ENCODE measurements around the gene CCDC107. TPM values are rescaled to one million over a fixed set of nuclear protein-coding genes. Genes with fewer than 3 reads are reported as not detected.

The CCDC107 gene
- total and polyA plus RNA-seq, 9 of the 15 experiments (the other 6 are each of a cell fraction or from before 2014, with no cell fraction given) = 0.35 to 11.3 (median 6.9) TPM; not detected in 1

GRCh38 chr9:35661756-35662350 lies 3.8 kb downstream of the CCDC107 start:
- Histone ChIP-seq H3K27ac (ENCODE audit: extremely low read depth, low read depth, low read length) (peak overlapping the region; percentile 30; the same call in 1 of the 3 replicates), H3K4me2 (ENCODE audit: insufficient read depth, low read length) (no peak overlapping the region), H3K9me3 (replicated peaks; ENCODE audit: control insufficient read depth, insufficient read depth, low read depth, low read length) (no peaks in the 10 kb centered on the region), H3K36me3 (ENCODE audit: control insufficient read depth, insufficient read depth, low read length) (peaks cover 36% of the 10 kb centered on the region; the same call in 2 of the 3 replicates), H2AFZ (ENCODE audit: low read depth, low read length) (no peak overlapping the region), H3K79me2 (ENCODE audit: control insufficient read depth, insufficient read depth, low read length) (peaks cover 26% of the 10 kb centered on the region), H4K20me1 (replicated peaks; ENCODE audit: control insufficient read depth, insufficient read depth, low read length) (no peaks in the 10 kb centered on the region), H3K9ac (ENCODE audit: insufficient read depth in 1 of 2, low read depth in 2 of 2, low read length in 2 of 2) (no peak overlapping the region), H3K9me1 (ENCODE audit: control insufficient read depth, insufficient read depth, low read length) (no peaks in the 10 kb centered on the region), H3K27me3 (ENCODE audit: control insufficient read depth in 2 of 2, insufficient read depth in 2 of 2, low read length in 2 of 2) (no peaks in the 10 kb centered on the region), H3K4me3 (no peak overlapping the region), H3K4me1 (replicated peaks in 1 of 2; ENCODE audit: control insufficient read depth in 2 of 2, insufficient read depth in 2 of 2, low read length in 2 of 2) (peaks cover 24 to 34% of the 10 kb centered on the region in 2 experiments)
- ATAC-seq (no peak), FAIRE-seq (no peak), DNase-seq (ENCODE audit: extremely low read depth in 1 of 4, low spot score in 3 of 4) (no peak)
- 47% methylated on average over 2 of the region's 3 CpGs for WGBS (ENCODE audit: insufficient coverage, low coverage, missing lambda C conversion rate)
- POLR2A ChIA-PET = interaction anchor here (0.7 to 1.5 kb wide), 8 partner anchors 14 to 153 kb away, joined by 3 to 5 read pairs (median 4); partner anchors contain the start of genes CREB3, HINT2 and TLN1
- no peak for TF ChIP-seq NKRF (IDR thresholded peaks at IDR 0.05; ENCODE audit: borderline replicate concordance)
- no peak for TF ChIP-seq NR3C1 (CRISPR knock-in tag; IDR thresholded peaks at IDR 0.05)
- intact Hi-C loops (cut with micrococcal nuclease) = loop anchor here (10.0 kb wide), 1 partner anchor 153 kb away; the partner anchor contains the start of genes HINT2 and SPAG8
- BruUV-seq (replicated peaks) = no TSS peak
- in situ Hi-C loops (cut with MboI) = no loop called here
- CTCF ChIA-PET (ENCODE audit: low intra/inter-chr PET ratio) = no interaction called here

Data from K562 (cell line).